Common myeloid progenitor, CD34-positive (primary cell): Measurements from ENCODE around the gene JUP.

Experiments used
- CTCF ChIA-PET: fragments of 350-600 bp; sonication (Branson Sonifier 250); formaldehyde crosslinking; loops from one replicate; lab custom pipeline; 2021; ENCODE audit warnings: antibody characterized with exemption; lab: Charles Lee
- POLR2A ChIA-PET: fragments of 350-600 bp; sonication (Branson Sonifier 250); formaldehyde crosslinking; loops from one replicate; lab custom pipeline; 2021; ENCODE audit warnings: antibody characterized with exemption; lab: Charles Lee
- DNase-seq, 3 donors: peaks; one replicate each; pipeline versions ENCODE4 v3.0.0 to v3.0.0-alpha.2; 2013
- H3K27ac ChIP-seq, 2 experiments: 1 replicate in 1 of 2; 2 replicates in 1 of 2; pipeline ENCODE4 v1.7.0; 2013; ENCODE audit warnings: inconsistent platforms in 2 of 2, low read length in 2 of 2, mild to moderate bottlenecking in 2 of 2, low read depth in 1 of 2, moderate library complexity in 1 of 2; ENCODE audit not compliant: severe bottlenecking in 2 of 2, insufficient read depth in 1 of 2, poor library complexity in 1 of 2
- H3K27me3 ChIP-seq, 5 experiments: replicated peaks in 2 of 5; 1 replicate in 3 of 5; 2 replicates in 2 of 5; pipeline versions ENCODE4 v1.6.1 to v1.7.0; 2013; ENCODE audit warnings: low read length in 4 of 5, mild to moderate bottlenecking in 2 of 5, moderate library complexity in 2 of 5, inconsistent platforms in 1 of 5; ENCODE audit not compliant: insufficient read depth in 5 of 5, control insufficient read depth in 4 of 5
- H3K36me3 ChIP-seq, 4 experiments: 1 replicate in 2 of 4; 2 replicates in 2 of 4; pipeline versions ENCODE4 v1.6.1 to v1.7.0; 2013; ENCODE audit warnings: low read length in 3 of 4, control low read depth in 1 of 4, mild to moderate bottlenecking in 1 of 4; ENCODE audit not compliant: control insufficient read depth in 4 of 4, insufficient read depth in 4 of 4
- H3K4me1 ChIP-seq, 4 experiments: 1 replicate in 3 of 4; 2 replicates in 1 of 4; pipeline versions ENCODE4 v1.6.1 to v1.7.1; 2013; ENCODE audit warnings: low read length in 3 of 4, mild to moderate bottlenecking in 3 of 4, control low read depth in 1 of 4, inconsistent platforms in 1 of 4, moderate library complexity in 1 of 4; ENCODE audit not compliant: control insufficient read depth in 4 of 4, insufficient read depth in 4 of 4; ENCODE audit errors: control extremely low read depth in 1 of 4
- H3K4me3 ChIP-seq, 7 experiments: 1 replicate in 4 of 7; 2 replicates in 3 of 7; pipeline versions ENCODE4 v1.5.1 to v1.7.0; 2013; ENCODE audit warnings: mild to moderate bottlenecking in 7 of 7, low read length in 6 of 7, moderate library complexity in 6 of 7, inconsistent platforms in 2 of 7, low read depth in 2 of 7, control low read depth in 1 of 7; ENCODE audit not compliant: insufficient read depth in 4 of 7, control insufficient read depth in 1 of 7; ENCODE audit errors: extremely low read depth in 1 of 7
- H3K9me3 ChIP-seq, 5 experiments: 1 replicate in 4 of 5; 2 replicates in 1 of 5; pipeline versions ENCODE4 v1.6.1 to v1.7.1; 2013; ENCODE audit warnings: low read length in 4 of 5, mild to moderate bottlenecking in 2 of 5, inconsistent platforms in 1 of 5, low read depth in 1 of 5, moderate library complexity in 1 of 5; ENCODE audit not compliant: control insufficient read depth in 4 of 5, insufficient read depth in 2 of 5; ENCODE audit errors: control extremely low read depth in 1 of 5
- WGBS: methylation state at CpG from one replicate; pipeline ENCODE4 v1.1.5; 2013; ENCODE audit not compliant: insufficient coverage; 5-methylcytosine and 5-hydroxymethylcytosine counted together

The JUP gene

GRCh38 chr17:41823580-41823979 is 37.1 kb upstream of the JUP start:
- ChIA-PET CTCF (no interaction called here), POLR2A (no interaction called here)
- no peaks in the 10 kb centered on the region for H3K4me1 ChIP-seq

GRCh38 chr17:41823141-41823524 is 36.6 kb upstream of the JUP start:
- WGBS = no CpG with 5 or more reads among the region's 1 CpG
- CTCF ChIA-PET = no interaction called here
- Histone ChIP-seq H3K9me3 (no peaks in the 10 kb centered on the region), H3K27ac (no peak overlapping the region), H3K4me1 (no peaks in the 10 kb centered on the region), H3K4me3 (no peak overlapping the region), H3K27me3 (no peaks in the 10 kb centered on the region), H3K36me3 (peaks cover 2 to 22% (median 16%) of the 10 kb centered on the region in 4 experiments)
- POLR2A ChIA-PET = no interaction called here
- no peak for DNase-seq

More at GRCh38 chr17:41823580-41823979, 37.1 kb upstream of the JUP start:
- Histone ChIP-seq H3K27ac (no peak overlapping the region), H3K4me3 (no peak overlapping the region), H3K9me3 (no peaks in the 10 kb centered on the region), H3K36me3 (peaks cover 2 to 24% (median 18%) of the 10 kb centered on the region in 4 experiments), H3K27me3 (no peaks in the 10 kb centered on the region)
- WGBS = 100% methylated on average over 7 of the region's 7 CpGs
- DNase-seq = no peak

- no peaks in the 10 kb centered on the region for H3K9me3 ChIP-seq
Measured at GRCh38 chr17:41822216-41823140, 36.0 kb upstream of the JUP start.

GRCh38 chr17:41821776-41822175 is 35.3 kb upstream of the JUP start:
- Histone ChIP-seq H3K4me1 (no peaks in the 10 kb centered on the region), H3K27me3 (no peaks in the 10 kb centered on the region), H3K9me3 (no peaks in the 10 kb centered on the region), H3K36me3 (peaks cover 0 to 13% (median 10%) of the 10 kb centered on the region in 4 experiments), H3K27ac (no peak overlapping the region), H3K4me3 (no peak overlapping the region)
- no peak for DNase-seq
- ChIA-PET CTCF (no interaction called here), POLR2A (no interaction called here)
- 92% methylated on average over 14 of the region's 14 CpGs for WGBS

More at GRCh38 chr17:41822216-41823140, 36.0 kb upstream of the JUP start:
- Histone ChIP-seq H3K4me1 (no peaks in the 10 kb centered on the region), H3K4me3 (no peak overlapping the region), H3K27ac (no peak overlapping the region), H3K36me3 (peaks cover 2 to 16% (median 12%) of the 10 kb centered on the region in 4 experiments), H3K27me3 (no peaks in the 10 kb centered on the region)
- no peak for DNase-seq
- CTCF ChIA-PET = no interaction called here
- POLR2A ChIA-PET = no interaction called here
- 89% methylated on average over 11 of the region's 12 CpGs for WGBS

GRCh38 chr17:41818024-41818423 is 31.5 kb upstream of the JUP start:
- Histone ChIP-seq H3K9me3 (no peaks in the 10 kb centered on the region), H3K4me3 (no peak overlapping the region), H3K4me1 (peaks cover 0 to 2% (median 0%) of the 10 kb centered on the region in 4 experiments), H3K27ac (no peak overlapping the region), H3K36me3 (no peaks in the 10 kb centered on the region), H3K27me3 (no peaks in the 10 kb centered on the region)
- no peak for DNase-seq
- ChIA-PET CTCF (no interaction called here), POLR2A (no interaction called here)
- whole genome bisulfite sequencing = 100% methylated on average over 8 of the region's 20 CpGs

- Histone ChIP-seq H3K27me3 (peaks cover 0 to 3% (median 0%) of the 10 kb centered on the region in 5 experiments), H3K27ac (no peak overlapping the region), H3K4me1 (peaks cover 0 to 13% (median 7%) of the 10 kb centered on the region in 4 experiments), H3K4me3 (no peak overlapping the region), H3K9me3 (no peaks in the 10 kb centered on the region), H3K36me3 (no peaks in the 10 kb centered on the region)
- POLR2A ChIA-PET = no interaction called here
- no peak for DNase-seq
- CTCF ChIA-PET = interaction anchor here (0.7 kb wide), 1 partner anchor 15 kb away, joined by 3 read pairs; no protein-coding TSS in a partner anchor
- WGBS = 98% methylated on average over 21 of the region's 23 CpGs
Measured at GRCh38 chr17:41816637-41817320, 30.3 kb upstream of the JUP start.
